ENCODE measurements around the gene PCDHB3. TPM values are rescaled to one million over a fixed set of nuclear protein-coding genes. Genes with fewer than 3 reads are reported as not detected.

Gene PCDHB3
- 0.13 and 0.16 TPM in 2 replicates for total RNA-seq

GRCh38 chr5:141100243-141100805 lies at the start of gene PCDHB3:
PCDHB3 (plus strand) TSS chr5:141100473; CDS start chr5:141100650, 177 bp downstream.

GRCh38 chr5:141050622-141051520 lies 49.4 kb upstream of the PCDHB3 start, which contains the start of gene PCDHB1:
PCDHB1 (plus strand) TSS chr5:141051374; CDS start chr5:141051471, 97 bp downstream.

GRCh38 chr5:141094481-141095262 lies 5.6 kb upstream of the PCDHB3 start, which contains the start of gene PCDHB2:
PCDHB2 (plus strand) TSS chr5:141094615; CDS start chr5:141094791, 176 bp downstream.

GRCh38 chr5:141121563-141121962 lies 21.3 kb downstream of the PCDHB3 start, which contains the start of gene PCDHB4:
PCDHB4 (plus strand) TSS chr5:141121818; CDS start chr5:141121999, 181 bp downstream.

GRCh38 chr5:141135030-141135717 lies 34.9 kb downstream of the PCDHB3 start, which contains the start of gene PCDHB5:
PCDHB5 (plus strand) TSS chr5:141135206; CDS start chr5:141135435, 229 bp downstream.

GRCh38 chr5:141149812-141150211 lies 49.5 kb downstream of the PCDHB3 start, which contains the start of gene PCDHB6:
PCDHB6 (plus strand) TSS chr5:141150057; CDS start chr5:141150258, 201 bp downstream.

Other genes with a start within 250 kb of the PCDHB3 start
- gene PCDHA10, start 244.6 kb upstream of the PCDHB3 start, total RNA-seq, result under 0.01 TPM in 1 of 2 replicates, not detected in the other
- gene PCDHA11, start 231.5 kb upstream of the PCDHB3 start, total RNA-seq, result not detected in 2 replicates
- under 0.01 TPM in 1 of 2 replicates, not detected in the other for gene PCDHA12, start 225.2 kb upstream of the PCDHB3 start, total RNA-seq
- gene PCDHA13, start 218.3 kb upstream of the PCDHB3 start, total RNA-seq, result not detected in 2 replicates
- gene PCDHAC1, start 174.2 kb upstream of the PCDHB3 start, total RNA-seq, result 0.26 TPM in 1 of 2 replicates, not detected in the other
- gene PCDHAC2, start 134.0 kb upstream of the PCDHB3 start, total RNA-seq, result 0.39 TPM in 1 of 2 replicates, not detected in the other
- gene PCDHB1, start 49.1 kb upstream of the PCDHB3 start, total RNA-seq, result not detected in 2 replicates
- under 0.01 and 1.2 TPM in 2 replicates for gene PCDHB2, start 5.9 kb upstream of the PCDHB3 start, total RNA-seq
- under 0.01 TPM in 1 of 2 replicates, not detected in the other for gene PCDHB4, start 21.3 kb downstream of the PCDHB3 start, total RNA-seq
- 0.39 and 1.3 TPM in 2 replicates for gene PCDHB5, start 34.7 kb downstream of the PCDHB3 start, total RNA-seq
- 0.64 TPM in 1 of 2 replicates, not detected in the other for gene PCDHB6, start 49.6 kb downstream of the PCDHB3 start, total RNA-seq
- under 0.01 and 1.9 TPM in 2 replicates for gene PCDHB7, start 72.2 kb downstream of the PCDHB3 start, total RNA-seq
- not detected in 2 replicates for gene PCDHB8, start 77.3 kb downstream of the PCDHB3 start, total RNA-seq
- gene PCDHB16, start 81.9 kb downstream of the PCDHB3 start, total RNA-seq, result 0.08 and 0.13 TPM in 2 replicates
- gene PCDHB9, start 86.7 kb downstream of the PCDHB3 start, total RNA-seq, result 0.08 TPM in 1 of 2 replicates, not detected in the other
- gene PCDHB10, start 91.9 kb downstream of the PCDHB3 start, total RNA-seq, result 0.13 and 0.24 TPM in 2 replicates
- gene PCDHB11, start 99.2 kb downstream of the PCDHB3 start, total RNA-seq, result 0.13 and 1.7 TPM in 2 replicates
- gene PCDHB12, start 108.2 kb downstream of the PCDHB3 start, total RNA-seq, result 0.08 TPM in 1 of 2 replicates, not detected in the other
- 0.26 and 1.0 TPM in 2 replicates for gene PCDHB13, start 113.4 kb downstream of the PCDHB3 start, total RNA-seq
- 1.4 TPM in 1 of 2 replicates, not detected in the other for gene PCDHB14, start 122.9 kb downstream of the PCDHB3 start, total RNA-seq
- under 0.01 and 0.48 TPM in 2 replicates for gene PCDHB15, start 144.9 kb downstream of the PCDHB3 start, total RNA-seq
- gene SLC25A2, start 203.6 kb downstream of the PCDHB3 start, total RNA-seq, result not detected in 2 replicates
- 45.3 and 69.6 TPM in 2 replicates for gene TAF7, start 220.3 kb downstream of the PCDHB3 start, total RNA-seq
- 0.13 and 0.64 TPM in 2 replicates for gene PCDHGA1, start 230.0 kb downstream of the PCDHB3 start, total RNA-seq
- 0.39 and 3.8 TPM in 2 replicates for gene PCDHGA2, start 238.3 kb downstream of the PCDHB3 start, total RNA-seq
- gene PCDHGA3, start 243.4 kb downstream of the PCDHB3 start, total RNA-seq, result 0.65 and 0.72 TPM in 2 replicates
- gene PCDHGB1, start 249.6 kb downstream of the PCDHB3 start, total RNA-seq, result 0.39 and 2.2 TPM in 2 replicates